ENCODE data around the gene CPEB2.

DNA sequence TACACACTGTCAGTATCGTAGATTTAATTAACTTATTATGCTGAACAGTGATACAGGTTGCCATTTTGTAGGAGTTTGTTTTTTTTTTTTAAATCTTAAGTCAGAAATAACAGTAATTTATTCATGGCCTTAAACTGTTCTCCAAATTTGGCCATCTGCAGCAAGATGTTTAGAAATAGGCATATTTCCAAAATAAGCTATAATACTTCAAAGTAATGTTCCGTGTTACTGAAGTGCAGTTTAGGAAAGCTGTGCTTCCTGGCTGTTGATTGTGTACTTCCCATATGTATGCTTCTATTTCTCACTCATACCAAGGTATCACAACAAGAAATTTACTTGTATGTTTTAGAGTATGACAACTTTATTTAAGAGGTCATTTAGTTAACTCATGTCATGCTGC, 28.9 kb downstream of the CPEB2 start:
- TF ChIP-seq, protein P1, sequence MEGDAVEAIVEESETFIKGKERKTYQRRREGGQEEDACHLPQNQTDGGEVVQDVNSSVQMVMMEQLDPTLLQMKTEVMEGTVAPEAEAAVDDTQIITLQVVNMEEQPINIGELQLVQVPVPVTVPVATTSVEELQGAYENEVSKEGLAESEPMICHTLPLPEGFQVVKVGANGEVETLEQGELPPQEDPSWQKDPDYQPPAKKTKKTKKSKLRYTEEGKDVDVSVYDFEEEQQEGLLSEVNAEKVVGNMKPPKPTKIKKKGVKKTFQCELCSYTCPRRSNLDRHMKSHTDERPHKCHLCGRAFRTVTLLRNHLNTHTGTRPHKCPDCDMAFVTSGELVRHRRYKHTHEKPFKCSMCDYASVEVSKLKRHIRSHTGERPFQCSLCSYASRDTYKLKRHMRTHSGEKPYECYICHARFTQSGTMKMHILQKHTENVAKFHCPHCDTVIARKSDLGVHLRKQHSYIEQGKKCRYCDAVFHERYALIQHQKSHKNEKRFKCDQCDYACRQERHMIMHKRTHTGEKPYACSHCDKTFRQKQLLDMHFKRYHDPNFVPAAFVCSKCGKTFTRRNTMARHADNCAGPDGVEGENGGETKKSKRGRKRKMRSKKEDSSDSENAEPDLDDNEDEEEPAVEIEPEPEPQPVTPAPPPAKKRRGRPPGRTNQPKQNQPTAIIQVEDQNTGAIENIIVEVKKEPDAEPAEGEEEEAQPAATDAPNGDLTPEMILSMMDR (IDR thresholded peaks at IDR 0.05), result no peak
- TF ChIP-seq POLR2A (IDR thresholded peaks at IDR 0.05), result no peak

Measured in esophagus squamous epithelium (tissue), 4 donors.